Endothelial cell of umbilical vein (primary cell): ENCODE measurements around the gene SMTNL2. TPM values are rescaled to one million over a fixed set of nuclear protein-coding genes. Genes with fewer than 3 reads are reported as not detected.

Experiments used
- BruUV-seq: library from RNA; stranded (reverse); fragments of 400-500 nt; replicated peaks from 2 replicates; lab custom pipeline; 2021; lab: Mats Ljungman, UMichigan
- CTCF ChIA-PET: fragments of 300-600, 350-600 bp; sonication (Branson Sonifier 250); formaldehyde crosslinking; loops from one replicate; lab custom pipeline; 2021; ENCODE audit warnings: antibody characterized with exemption, inconsistent platforms; lab: Charles Lee
- POLR2A ChIA-PET: fragments of 300-600, 350-600 bp; sonication (Branson Sonifier 250); formaldehyde crosslinking; loops from one replicate; lab custom pipeline; 2021; ENCODE audit warnings: antibody characterized with exemption, inconsistent platforms; lab: Charles Lee
- DNase-seq: peaks from one replicate; pipeline ENCODE4 v3.0.0-alpha.2; 2011; ENCODE audit warnings: low read depth, low spot score
- FAIRE-seq: peaks from 2 replicates; lab custom pipeline; 2011; peaks lifted over from hg19 to GRCh38; lab: Jason Lieb, UNC
- H2AFZ ChIP-seq: 2 replicates; pipeline ENCODE4 v1.6.0; 2012; ENCODE audit warnings: low read depth, low read length, control low read depth, inconsistent platforms
- H3K27ac ChIP-seq: 2 replicates; pipeline ENCODE4 v1.5.1; 2011; ENCODE audit warnings: low read depth, mild to moderate bottlenecking, control low read depth, low read length, moderate library complexity; ENCODE audit not compliant: insufficient read depth
- H3K27me3 ChIP-seq, 2 experiments: 2 replicates each; pipeline versions ENCODE4 v1.6.0 to v1.6.1; 2011; ENCODE audit warnings: low read length in 2 of 2, mixed read lengths in 1 of 2; ENCODE audit not compliant: control insufficient read depth in 2 of 2, insufficient read depth in 2 of 2
- H3K36me3 ChIP-seq, 2 experiments: 2 replicates in 1 of 2; 3 replicates in 1 of 2; pipeline ENCODE4 v1.5.1; 2011; ENCODE audit warnings: low read length in 2 of 2, mild to moderate bottlenecking in 1 of 2, moderate library complexity in 1 of 2; ENCODE audit not compliant: control insufficient read depth in 2 of 2, insufficient read depth in 2 of 2; ENCODE audit errors: extremely low read depth in 1 of 2
- H3K4me1 ChIP-seq: 3 replicates; pipeline ENCODE4 v1.5.1; 2011; ENCODE audit warnings: mild to moderate bottlenecking, low read length; ENCODE audit not compliant: control insufficient read depth, insufficient read depth; ENCODE audit errors: extremely low read depth
- H3K4me2 ChIP-seq: 2 replicates; pipeline ENCODE4 v1.6.1; 2011; ENCODE audit warnings: low read length, control low read depth, mixed read lengths; ENCODE audit not compliant: insufficient read depth
- H3K4me3 ChIP-seq, 3 experiments: fragments of 200-600 bp in 1 of 3; sonication (generic), shearing (Covaris generic) in 1 of 3; replicated peaks in 1 of 3; 2 replicates each; pipeline ENCODE4 v1.5.1; 2011 to 2016; ENCODE audit warnings: control low read depth in 3 of 3, low read length in 3 of 3, mild to moderate bottlenecking in 2 of 3, inconsistent platforms in 1 of 3, low read depth in 1 of 3, moderate library complexity in 1 of 3; ENCODE audit not compliant: insufficient read depth in 1 of 3
- H3K79me2 ChIP-seq: 2 replicates; pipeline ENCODE4 v1.6.0; 2012; ENCODE audit warnings: low read length, inconsistent platforms; ENCODE audit not compliant: control insufficient read depth, insufficient read depth
- H3K9ac ChIP-seq: replicated peaks from 2 replicates; pipeline ENCODE3; 2011; ENCODE audit warnings: low read length, control low read depth; ENCODE audit not compliant: insufficient read depth; ENCODE audit errors: extremely low read depth
- H3K9me1 ChIP-seq: replicated peaks from 3 replicates; pipeline ENCODE4 v1.6.0; 2011; ENCODE audit warnings: mild to moderate bottlenecking, low read length; ENCODE audit not compliant: control insufficient read depth, insufficient read depth; ENCODE audit errors: extremely low read depth
- H3K9me3 ChIP-seq: replicated peaks from 2 replicates; pipeline ENCODE4 v1.5.1; 2012; ENCODE audit warnings: low read length, inconsistent platforms; ENCODE audit not compliant: control insufficient read depth, insufficient read depth
- H4K20me1 ChIP-seq: replicated peaks from 2 replicates; pipeline ENCODE3; 2011; ENCODE audit warnings: mild to moderate bottlenecking, low read length; ENCODE audit not compliant: control insufficient read depth, insufficient read depth; ENCODE audit errors: extremely low read depth
- EZH2 ChIP-seq: IDR thresholded peaks from 2 replicates; pipeline ENCODE4 v1.6.1; 2012; ENCODE audit warnings: borderline replicate concordance, low read depth, mild to moderate bottlenecking, moderate library complexity, low read length, inconsistent platforms; ENCODE audit not compliant: severe bottlenecking
- FOS ChIP-seq: IDR thresholded peaks from 2 replicates; pipeline ENCODE4 v1.6.1; 2011; ENCODE audit warnings: mild to moderate bottlenecking, low read length, moderate library complexity, borderline replicate concordance; ENCODE audit not compliant: insufficient read depth
- GATA2 ChIP-seq: IDR thresholded peaks from 2 replicates; pipeline ENCODE4 v1.7.0; 2011; ENCODE audit warnings: low read depth, mild to moderate bottlenecking, moderate library complexity, mixed read lengths, low read length; ENCODE audit not compliant: insufficient read length, insufficient read depth
- JUN ChIP-seq: IDR thresholded peaks from 2 replicates; pipeline ENCODE4 v1.6.1; 2011; ENCODE audit warnings: borderline replicate concordance, low read depth; ENCODE audit not compliant: insufficient read length, insufficient read depth
- MYC ChIP-seq: IDR thresholded peaks from one replicate; pipeline ENCODE4 v1.6.1; 2011; ENCODE audit warnings: mild to moderate bottlenecking, low read depth, low read length
- POLR2A ChIP-seq: IDR thresholded peaks from 2 replicates; pipeline ENCODE4 v1.6.1; 2012; ENCODE audit warnings: low read depth, mild to moderate bottlenecking, control low read depth, low read length
- POLR2AphosphoS5 ChIP-seq: IDR thresholded peaks from 2 replicates; pipeline ENCODE4 v1.6.1; 2012; ENCODE audit warnings: low read depth, mild to moderate bottlenecking, control low read depth, low read length, moderate library complexity; ENCODE audit not compliant: insufficient read depth
- dilution Hi-C: fragments of 300-500 bp; cut with MboI; formaldehyde crosslinking; loops from one replicate; pipeline ENCODE4 v1.15.0; 2019; ENCODE audit warnings: low sequenced_read_pairs; ENCODE audit not compliant: extremely low pct_ligation_motif_present
- intact Hi-C: fragments of 100-400 bp; cut with micrococcal nuclease; formaldehyde crosslinking; loops from one replicate; pipeline ENCODE4 v1.10.0; 2022
- polyA plus RNA-seq, 4 experiments: library from polyadenylated mRNA; depleted of rRNA in 3 of 4; stranded (reverse) in 3 of 4; unstranded in 1 of 4; fragments of >200 nt; gene quantifications; 2 replicates each; pipeline versions ENCODE4 v1.2.1 to v1.2.3, GENCODE V29; 2011 to 2012; ENCODE audit warnings: missing spikeins in 1 of 4
- small RNA-seq: library from RNA; depleted of rRNA; stranded (forward); fragments of <200 nt; gene quantifications from one replicate; pipeline ENCODE3, GENCODE V24; 2012; ENCODE audit warnings: low replicate concordance, low read depth; ENCODE audit not compliant: insufficient read depth, insufficient read length
- total RNA-seq: library from RNA; stranded (reverse); gene quantifications from 2 replicates; pipeline ENCODE4 v1.2.3, GENCODE V29; 2021
- TF ChIP-seq, protein P1 (sequence below): IDR thresholded peaks from 2 replicates; pipeline ENCODE4 v1.6.1; 2011; ENCODE audit not compliant: insufficient read depth, insufficient read length
- TF ChIP-seq, protein P2 (sequence below), 2 donors: IDR thresholded peaks; 1 replicate in 1 of 2; 2 replicates in 1 of 2; pipeline ENCODE4 v1.5.1; 2011; ENCODE audit warnings: low read length in 2 of 2, mild to moderate bottlenecking in 2 of 2, moderate library complexity in 2 of 2, control low read depth in 1 of 2, inconsistent platforms in 1 of 2, low read depth in 1 of 2; ENCODE audit not compliant: insufficient read depth in 1 of 2; ENCODE audit errors: extremely low read depth in 1 of 2

Gene SMTNL2
- total and polyA plus RNA-seq, 2 donors (not counting 3 experiments of a cell fraction or from before 2014, with no cell fraction given), result not detected

DNA sequence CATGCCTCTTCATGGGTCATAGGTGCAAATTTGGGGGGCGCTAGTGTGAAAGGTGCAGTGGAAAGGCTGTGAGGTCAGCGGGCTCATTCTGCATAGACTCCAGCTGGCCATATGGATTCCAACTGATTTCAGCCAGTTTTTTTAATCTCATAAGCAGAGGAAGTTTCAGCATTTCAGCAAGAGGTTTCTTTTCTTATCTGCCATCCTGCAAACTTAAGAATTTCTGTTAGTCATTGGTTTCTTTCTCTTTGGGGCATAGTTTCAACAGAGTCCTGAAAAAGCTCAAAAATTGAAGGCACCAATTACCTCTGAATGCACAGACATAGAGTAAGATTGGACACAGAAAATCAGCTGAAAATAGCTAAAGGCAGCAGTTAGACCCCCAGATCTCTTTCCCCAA is 73.3 kb downstream of the SMTNL2 start:
- no peak overlapping the region for H3K27ac ChIP-seq
- no peak overlapping the region for H2AFZ ChIP-seq
- H3K9me3 ChIP-seq, result no peaks in the 10 kb centered on the region
- H3K4me2 ChIP-seq, result no peak overlapping the region
- no peaks in the 10 kb centered on the region for H3K79me2 ChIP-seq
- H3K9me1 ChIP-seq, result no peaks in the 10 kb centered on the region
- H4K20me1 ChIP-seq, result no peaks in the 10 kb centered on the region
- no peaks in the 10 kb centered on the region for H3K27me3 ChIP-seq
- H3K4me3 ChIP-seq, result no peak overlapping the region
- dilution Hi-C loops, result no loop called here
- no peak overlapping the region for H3K9ac ChIP-seq
- no TSS peak for BruUV-seq
- no peaks in the 10 kb centered on the region for H3K4me1 ChIP-seq
- TF ChIP-seq POLR2AphosphoS5 (no peak), EZH2 (no peak), MYC (no peak), JUN (no peak), FOS (no peak), GATA2 (no peak), POLR2A (no peak)
- TF ChIP-seq, protein P1, sequence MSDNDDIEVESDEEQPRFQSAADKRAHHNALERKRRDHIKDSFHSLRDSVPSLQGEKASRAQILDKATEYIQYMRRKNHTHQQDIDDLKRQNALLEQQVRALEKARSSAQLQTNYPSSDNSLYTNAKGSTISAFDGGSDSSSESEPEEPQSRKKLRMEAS, result no peak
- TF ChIP-seq, protein P2, sequence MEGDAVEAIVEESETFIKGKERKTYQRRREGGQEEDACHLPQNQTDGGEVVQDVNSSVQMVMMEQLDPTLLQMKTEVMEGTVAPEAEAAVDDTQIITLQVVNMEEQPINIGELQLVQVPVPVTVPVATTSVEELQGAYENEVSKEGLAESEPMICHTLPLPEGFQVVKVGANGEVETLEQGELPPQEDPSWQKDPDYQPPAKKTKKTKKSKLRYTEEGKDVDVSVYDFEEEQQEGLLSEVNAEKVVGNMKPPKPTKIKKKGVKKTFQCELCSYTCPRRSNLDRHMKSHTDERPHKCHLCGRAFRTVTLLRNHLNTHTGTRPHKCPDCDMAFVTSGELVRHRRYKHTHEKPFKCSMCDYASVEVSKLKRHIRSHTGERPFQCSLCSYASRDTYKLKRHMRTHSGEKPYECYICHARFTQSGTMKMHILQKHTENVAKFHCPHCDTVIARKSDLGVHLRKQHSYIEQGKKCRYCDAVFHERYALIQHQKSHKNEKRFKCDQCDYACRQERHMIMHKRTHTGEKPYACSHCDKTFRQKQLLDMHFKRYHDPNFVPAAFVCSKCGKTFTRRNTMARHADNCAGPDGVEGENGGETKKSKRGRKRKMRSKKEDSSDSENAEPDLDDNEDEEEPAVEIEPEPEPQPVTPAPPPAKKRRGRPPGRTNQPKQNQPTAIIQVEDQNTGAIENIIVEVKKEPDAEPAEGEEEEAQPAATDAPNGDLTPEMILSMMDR (IDR thresholded peaks at IDR 0.05; ENCODE audit: extremely low read depth in 1 of 2, insufficient read depth in 1 of 2, low read depth in 1 of 2, low read length in 2 of 2), result no peak
- FAIRE-seq, result no peak
- ChIA-PET POLR2A (no interaction called here), CTCF (interaction anchor here (1.4 kb wide), 1 partner anchor 9 kb away, joined by 3 read pairs; no protein-coding TSS in a partner anchor)
- H3K36me3 ChIP-seq, result no peaks in the 10 kb centered on the region
- DNase-seq, result no peak
- intact Hi-C loops, result no loop called here

Small RNA genes within 50 kb of the gene (small RNA-seq; reads per million reads assigned to genes)
- not detected for gene RNU6-955P

Other genes with a start within 250 kb of the SMTNL2 start
- gene UBE2G1, start 217.9 kb upstream of the SMTNL2 start, total RNA-seq, result 77.2 and 79.6 TPM in 2 replicates
- 23.4 and 29.2 TPM in 2 replicates for gene UBE2G1, start 217.9 kb upstream of the SMTNL2 start, polyA plus RNA-seq
- 0.66 TPM in 1 of 2 replicates, not detected in the other for gene SPNS3, start 150.6 kb upstream of the SMTNL2 start, total RNA-seq
- 0.18 and 0.24 TPM in 2 replicates for gene SPNS3, start 150.6 kb upstream of the SMTNL2 start, polyA plus RNA-seq
- gene SPNS2, start 85.6 kb upstream of the SMTNL2 start, total RNA-seq, result 56.6 and 77.3 TPM in 2 replicates
- 70.2 and 77.3 TPM in 2 replicates for gene SPNS2, start 85.6 kb upstream of the SMTNL2 start, polyA plus RNA-seq
- gene MYBBP1A, start 29.1 kb upstream of the SMTNL2 start, total RNA-seq, result 78.1 and 79.2 TPM in 2 replicates
- 26.8 and 29.3 TPM in 2 replicates for gene MYBBP1A, start 29.1 kb upstream of the SMTNL2 start, polyA plus RNA-seq
- not detected in 2 replicates for gene GGT6, start 24.0 kb upstream of the SMTNL2 start, total RNA-seq
- gene GGT6, start 24.0 kb upstream of the SMTNL2 start, polyA plus RNA-seq, result not detected in 2 replicates
- gene ALOX15, start 57.1 kb downstream of the SMTNL2 start, total RNA-seq, result not detected in 2 replicates
- gene ALOX15, start 57.1 kb downstream of the SMTNL2 start, polyA plus RNA-seq, result not detected in 2 replicates
- gene PELP1, start 119.6 kb downstream of the SMTNL2 start, total RNA-seq, result 58.5 and 63.9 TPM in 2 replicates
- 26.8 and 41.2 TPM in 2 replicates for gene PELP1, start 119.6 kb downstream of the SMTNL2 start, polyA plus RNA-seq
- 21.3 and 25.2 TPM in 2 replicates for gene ARRB2, start 126.1 kb downstream of the SMTNL2 start, total RNA-seq
- gene ARRB2, start 126.1 kb downstream of the SMTNL2 start, polyA plus RNA-seq, result 18.6 and 19.1 TPM in 2 replicates
- 11.7 and 12.9 TPM in 2 replicates for gene MED11, start 146.9 kb downstream of the SMTNL2 start, total RNA-seq
- gene MED11, start 146.9 kb downstream of the SMTNL2 start, polyA plus RNA-seq, result 21.2 and 23.8 TPM in 2 replicates
- 0.44 TPM in 1 of 2 replicates, not detected in the other for gene ZMYND15, start 155.3 kb downstream of the SMTNL2 start, total RNA-seq
- gene ZMYND15, start 155.3 kb downstream of the SMTNL2 start, polyA plus RNA-seq, result 0.12 and 0.18 TPM in 2 replicates
- gene CXCL16, start 155.4 kb downstream of the SMTNL2 start, total RNA-seq, result 4.8 and 5.4 TPM in 2 replicates
- gene CXCL16, start 155.4 kb downstream of the SMTNL2 start, polyA plus RNA-seq, result 6.1 and 7.3 TPM in 2 replicates
- gene TM4SF5, start 187.4 kb downstream of the SMTNL2 start, total RNA-seq, result not detected in 2 replicates
- gene TM4SF5, start 187.4 kb downstream of the SMTNL2 start, polyA plus RNA-seq, result not detected in 2 replicates
- gene VMO1, start 201.8 kb downstream of the SMTNL2 start, total RNA-seq, result not detected in 2 replicates
- gene VMO1, start 201.8 kb downstream of the SMTNL2 start, polyA plus RNA-seq, result 0.23 and 0.27 TPM in 2 replicates
- not detected in 2 replicates for gene GLTPD2, start 204.4 kb downstream of the SMTNL2 start, total RNA-seq
- not detected in 2 replicates for gene GLTPD2, start 204.4 kb downstream of the SMTNL2 start, polyA plus RNA-seq
- 203 and 214 TPM in 2 replicates for gene PSMB6, start 211.6 kb downstream of the SMTNL2 start, total RNA-seq
- gene PSMB6, start 211.6 kb downstream of the SMTNL2 start, polyA plus RNA-seq, result 598 and 599 TPM in 2 replicates
- gene PLD2, start 222.6 kb downstream of the SMTNL2 start, total RNA-seq, result 52.3 and 58.7 TPM in 2 replicates
- gene PLD2, start 222.6 kb downstream of the SMTNL2 start, polyA plus RNA-seq, result 53.6 and 54.7 TPM in 2 replicates
- gene MINK1, start 248.8 kb downstream of the SMTNL2 start, total RNA-seq, result 87.5 and 89.4 TPM in 2 replicates
- 46.8 and 53.6 TPM in 2 replicates for gene MINK1, start 248.8 kb downstream of the SMTNL2 start, polyA plus RNA-seq